ENCODE results near the gene KLHL29. TPM values are rescaled to one million over a fixed set of nuclear protein-coding genes. Genes with fewer than 3 reads are reported as not detected.

KLHL29 gene
- total RNA-seq, 2 donors from 2014 or later: 1.0 to 2.4 TPM

GRCh38 chr2:23680951-23681350, 296.0 kb downstream of the KLHL29 start:
- no peak overlapping the region for H3K9ac ChIP-seq (ENCODE audit: extremely low read depth, low read length, poor library complexity, severe bottlenecking)
- WGBS, 2 experiments (ENCODE audit: insufficient coverage in 1 of 2, insufficient read length in 1 of 2): 94 to 95% methylated on average over 6 to 8 of the region's 8 CpGs
- no peaks in the 10 kb centered on the region for H3K9me3 ChIP-seq (ENCODE audit: control insufficient read depth, low read length)
- H3K36me3 Mint-ChIP-seq (ENCODE audit: low read depth): no peaks in the 10 kb centered on the region
- H3K27ac Mint-ChIP-seq: no peak overlapping the region
- no peak overlapping the region for H3K4me3 Mint-ChIP-seq
- no peaks in the 10 kb centered on the region for H3K36me3 ChIP-seq (ENCODE audit: control insufficient read depth, insufficient read depth, low read length)
- peaks cover 5% of the 10 kb centered on the region for H3K4me1 Mint-ChIP-seq
- TF ChIP-seq CTCF (conservative IDR thresholded peaks at IDR 0.05): no peak
- H3K27me3 Mint-ChIP-seq (ENCODE audit: insufficient read depth): no peaks in the 10 kb centered on the region
- H3K9me3 Mint-ChIP-seq: peaks cover 3% of the 10 kb centered on the region
- no peaks in the 10 kb centered on the region for H3K4me1 ChIP-seq (ENCODE audit: control insufficient read depth, insufficient read depth, low read length)
- no peak overlapping the region for H3K4me3 ChIP-seq (ENCODE audit: low read length)
- no peak overlapping the region for H3K27ac ChIP-seq (ENCODE audit: low read depth, low read length)
- no peak for DNase-seq
- no peaks in the 10 kb centered on the region for H3K27me3 ChIP-seq (ENCODE audit: control insufficient read depth, insufficient read depth, low read length, poor library complexity, severe bottlenecking)

GRCh38 chr2:23681356-23682140, 296.6 kb downstream of the KLHL29 start:
- Mint-ChIP-seq H3K4me3 (no peak overlapping the region), H3K9me3 (peaks cover 3% of the 10 kb centered on the region)

GRCh38 chr2:23682481-23682880, 297.5 kb downstream of the KLHL29 start:
- peaks cover 5% of the 10 kb centered on the region for H3K4me1 Mint-ChIP-seq

More at GRCh38 chr2:23681356-23682140, 296.6 kb downstream of the KLHL29 start:
- no peak for TF ChIP-seq CTCF (conservative IDR thresholded peaks at IDR 0.05)
- no peaks in the 10 kb centered on the region for H3K27me3 ChIP-seq (ENCODE audit: control insufficient read depth, insufficient read depth, low read length, poor library complexity, severe bottlenecking)
- H3K27ac ChIP-seq (ENCODE audit: low read depth, low read length): no peak overlapping the region
- H3K27me3 Mint-ChIP-seq (ENCODE audit: insufficient read depth): no peaks in the 10 kb centered on the region
- 92 to 93% methylated on average over 5 to 15 of the region's 15 CpGs for WGBS, 2 experiments (ENCODE audit: insufficient coverage in 1 of 2, insufficient read length in 1 of 2)
- no peak overlapping the region for H3K27ac Mint-ChIP-seq
- H3K36me3 Mint-ChIP-seq (ENCODE audit: low read depth): no peaks in the 10 kb centered on the region
- peaks cover 5% of the 10 kb centered on the region for H3K4me1 Mint-ChIP-seq
- no peak for DNase-seq
- no peak overlapping the region for H3K9ac ChIP-seq (ENCODE audit: extremely low read depth, low read length, poor library complexity, severe bottlenecking)
- no peaks in the 10 kb centered on the region for H3K9me3 ChIP-seq (ENCODE audit: control insufficient read depth, low read length)
- H3K4me3 ChIP-seq (ENCODE audit: low read length): no peak overlapping the region
- no peaks in the 10 kb centered on the region for H3K36me3 ChIP-seq (ENCODE audit: control insufficient read depth, insufficient read depth, low read length)
- no peaks in the 10 kb centered on the region for H3K4me1 ChIP-seq (ENCODE audit: control insufficient read depth, insufficient read depth, low read length)

More at GRCh38 chr2:23682481-23682880, 297.5 kb downstream of the KLHL29 start:
- Mint-ChIP-seq H3K4me3 (no peak overlapping the region), H3K27me3 (ENCODE audit: insufficient read depth) (no peaks in the 10 kb centered on the region), H3K9me3 (peaks cover 3% of the 10 kb centered on the region), H3K36me3 (ENCODE audit: low read depth) (no peaks in the 10 kb centered on the region), H3K27ac (no peak overlapping the region)
- H3K27ac ChIP-seq (ENCODE audit: low read depth, low read length): no peak overlapping the region
- H3K4me1 ChIP-seq (ENCODE audit: control insufficient read depth, insufficient read depth, low read length): no peaks in the 10 kb centered on the region
- no peak for DNase-seq
- 90 to 94% methylated on average over 7 to 11 of the region's 11 CpGs for whole genome bisulfite sequencing, 2 experiments (ENCODE audit: insufficient coverage in 1 of 2, insufficient read length in 1 of 2)
- no peak overlapping the region for H3K4me3 ChIP-seq (ENCODE audit: low read length)
- H3K9ac ChIP-seq (ENCODE audit: extremely low read depth, low read length, poor library complexity, severe bottlenecking): no peak overlapping the region
- H3K27me3 ChIP-seq (ENCODE audit: control insufficient read depth, insufficient read depth, low read length, poor library complexity, severe bottlenecking): no peaks in the 10 kb centered on the region
- H3K9me3 ChIP-seq (ENCODE audit: control insufficient read depth, low read length): no peaks in the 10 kb centered on the region
- TF ChIP-seq CTCF (conservative IDR thresholded peaks at IDR 0.05): no peak
- H3K36me3 ChIP-seq (ENCODE audit: control insufficient read depth, insufficient read depth, low read length): no peaks in the 10 kb centered on the region

Measured in endodermal cell (in vitro differentiated cells).